HEK293T (cell line): ENCODE data around the gene TMEM132D.

Experiments used
- CTCF ChIA-PET: fragments of 350-600 bp; formaldehyde crosslinking; extraction: SDS; loops from one replicate; lab custom pipeline; 2021; ENCODE audit warnings: antibody characterized with exemption, inconsistent platforms; lab: Yijun Ruan, JAX
- POLR2A ChIA-PET: fragments of 350-600 bp; formaldehyde crosslinking; extraction: SDS; loops from one replicate; lab custom pipeline; 2020; ENCODE audit warnings: antibody characterized with exemption, inconsistent platforms; lab: Yijun Ruan, JAX
- DNase-seq: peaks from one replicate; pipeline ENCODE4 v3.0.0; 2012; ENCODE audit warnings: mixed read lengths; ENCODE audit errors: extremely low spot score
- ARNT ChIP-seq: fragments of 450-650 bp; IDR thresholded peaks from 2 replicates; pipeline ENCODE4 v1.6.1; 2017; ENCODE audit warnings: mild to moderate bottlenecking
- BHLHE40 ChIP-seq: fragments of 450-650 bp; IDR thresholded peaks from 2 replicates; pipeline ENCODE4 v1.6.1; 2016; ENCODE audit warnings: mild to moderate bottlenecking, moderate library complexity, borderline replicate concordance
- CTBP1 ChIP-seq: fragments of 450-650 bp; IDR thresholded peaks from 2 replicates; pipeline ENCODE4 v1.6.1; 2016; ENCODE audit warnings: borderline replicate concordance
- ELF4 ChIP-seq: fragments of 450-650 bp; IDR thresholded peaks from 2 replicates; pipeline ENCODE4 v1.6.1; 2017; ENCODE audit warnings: antibody characterized with exemption
- FOXA1 ChIP-seq: fragments of 450-650 bp; IDR thresholded peaks from 2 replicates; pipeline ENCODE4 v1.6.1; 2016; ENCODE audit warnings: mild to moderate bottlenecking
- FOXK2 ChIP-seq: fragments of 450-650 bp; IDR thresholded peaks from 2 replicates; pipeline ENCODE4 v1.6.1; 2016; ENCODE audit warnings: mild to moderate bottlenecking
- FOXM1 ChIP-seq: fragments of 450-650 bp; IDR thresholded peaks from 2 replicates; pipeline ENCODE4 v1.6.1; 2017; ENCODE audit warnings: mild to moderate bottlenecking, borderline replicate concordance
- HDGF ChIP-seq: fragments of 450-650 bp; IDR thresholded peaks from 2 replicates; pipeline ENCODE4 v1.6.1; 2017; ENCODE audit warnings: antibody characterized with exemption, borderline replicate concordance
- L3MBTL2 ChIP-seq: fragments of 450-650 bp; conservative IDR thresholded peaks from 2 replicates; pipeline ENCODE4 v1.6.1; 2016; ENCODE audit warnings: mild to moderate bottlenecking
- LEF1 ChIP-seq: fragments of 450-650 bp; IDR thresholded peaks from 2 replicates; pipeline ENCODE4 v1.6.1; 2017; ENCODE audit warnings: mild to moderate bottlenecking, borderline replicate concordance
- NFRKB ChIP-seq: fragments of 450-650 bp; IDR thresholded peaks from 2 replicates; pipeline ENCODE4 v1.6.1; 2016; ENCODE audit warnings: mild to moderate bottlenecking, moderate library complexity
- SP1 ChIP-seq: fragments of 450-650 bp; IDR thresholded peaks from 2 replicates; pipeline ENCODE4 v1.6.1; 2017
- SUZ12 ChIP-seq: fragments of 450-650 bp; IDR thresholded peaks from 2 replicates; pipeline ENCODE4 v1.6.1; 2016; ENCODE audit warnings: mild to moderate bottlenecking
- TARDBP ChIP-seq: fragments of 450-650 bp; IDR thresholded peaks from 2 replicates; pipeline ENCODE4 v1.6.1; 2016
- ZNF384 ChIP-seq: fragments of 450-650 bp; IDR thresholded peaks from 2 replicates; pipeline ENCODE4 v1.6.1; 2016
- TF ChIP-seq, protein P1 (sequence below): fragments of 450-650 bp; IDR thresholded peaks from 2 replicates; pipeline ENCODE4 v1.6.1; 2016

TMEM132D gene

DNA sequence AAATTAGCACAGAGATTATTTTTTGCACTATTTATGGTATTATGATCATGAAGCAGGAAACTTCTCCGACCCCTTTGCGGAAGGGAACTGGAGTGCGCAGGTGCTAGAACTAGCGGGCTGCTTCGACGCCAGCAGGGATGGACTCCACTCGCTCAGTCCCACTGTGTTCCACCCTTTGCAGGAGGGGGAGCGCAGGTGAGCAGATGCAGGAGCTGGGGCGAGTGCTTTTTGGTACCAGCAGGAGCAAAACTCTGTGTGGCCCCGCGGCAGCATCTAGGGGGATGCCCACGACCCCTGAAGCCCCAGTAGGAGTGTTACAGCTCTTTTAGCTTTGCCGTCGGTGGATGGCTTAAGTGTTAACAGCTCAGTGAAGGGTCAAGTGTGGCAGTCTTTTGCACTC lies 113.9 kb downstream of the TMEM132D start:
- POLR2A ChIA-PET: no interaction called here
- TF ChIP-seq ELF4 (no peak), TARDBP (no peak)
- CTCF ChIA-PET: no interaction called here
- DNase-seq: no peak

- ChIA-PET POLR2A (no interaction called here), CTCF (no interaction called here)
- no peak for DNase-seq
- no peak for TF ChIP-seq SUZ12
- TF ChIP-seq ELF4: no peak
- no peak for TF ChIP-seq SP1
- TF ChIP-seq, protein P1, sequence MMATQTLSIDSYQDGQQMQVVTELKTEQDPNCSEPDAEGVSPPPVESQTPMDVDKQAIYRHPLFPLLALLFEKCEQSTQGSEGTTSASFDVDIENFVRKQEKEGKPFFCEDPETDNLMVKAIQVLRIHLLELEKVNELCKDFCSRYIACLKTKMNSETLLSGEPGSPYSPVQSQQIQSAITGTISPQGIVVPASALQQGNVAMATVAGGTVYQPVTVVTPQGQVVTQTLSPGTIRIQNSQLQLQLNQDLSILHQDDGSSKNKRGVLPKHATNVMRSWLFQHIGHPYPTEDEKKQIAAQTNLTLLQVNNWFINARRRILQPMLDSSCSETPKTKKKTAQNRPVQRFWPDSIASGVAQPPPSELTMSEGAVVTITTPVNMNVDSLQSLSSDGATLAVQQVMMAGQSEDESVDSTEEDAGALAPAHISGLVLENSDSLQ: no peak
- no peak for TF ChIP-seq FOXK2
- TF ChIP-seq BHLHE40: no peak
- TF ChIP-seq NFRKB: no peak
- TF ChIP-seq ZNF384: no peak
- TF ChIP-seq FOXM1: no peak
- no peak for TF ChIP-seq FOXA1
- no peak for TF ChIP-seq HDGF
- no peak for TF ChIP-seq LEF1
- TF ChIP-seq ARNT: no peak
- no peak for TF ChIP-seq L3MBTL2
- no peak for TF ChIP-seq TARDBP
- no peak for TF ChIP-seq CTBP1
Observed at GRCh38 chr12:129788506-129789084, 115.2 kb downstream of the TMEM132D start.

DNA sequence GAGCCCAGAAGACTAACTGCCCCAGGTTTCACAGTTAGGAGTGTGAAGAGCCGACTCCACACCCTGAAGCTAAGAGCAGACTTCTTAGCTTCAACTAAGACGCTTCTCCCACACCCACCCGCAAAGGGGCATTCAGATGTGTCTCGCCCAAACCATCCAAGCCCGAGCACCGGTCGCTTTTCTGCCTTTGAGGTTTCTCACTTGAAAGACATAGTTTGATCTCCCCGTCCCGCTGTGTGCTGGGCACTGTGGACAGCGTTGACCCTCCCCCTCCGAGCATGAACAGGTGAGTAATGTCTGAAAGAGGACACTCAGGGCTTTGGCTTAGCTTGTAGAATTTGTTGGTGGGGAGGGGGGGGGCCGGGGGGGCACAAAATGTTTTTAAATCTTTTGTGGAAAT lies 123.8 kb downstream of the TMEM132D start:
- CTCF ChIA-PET: no interaction called here
- no peak for TF ChIP-seq ZNF384
- no peak for TF ChIP-seq FOXA1
- TF ChIP-seq TARDBP: no peak
- TF ChIP-seq FOXM1: no peak
- no peak for TF ChIP-seq CTBP1
- no peak for TF ChIP-seq BHLHE40
- no peak for TF ChIP-seq NFRKB
- TF ChIP-seq, protein P1: no peak
- no peak for TF ChIP-seq SUZ12
- TF ChIP-seq FOXK2: no peak
- TF ChIP-seq SP1: no peak
- no peak for DNase-seq
- POLR2A ChIA-PET: no interaction called here

DNA sequence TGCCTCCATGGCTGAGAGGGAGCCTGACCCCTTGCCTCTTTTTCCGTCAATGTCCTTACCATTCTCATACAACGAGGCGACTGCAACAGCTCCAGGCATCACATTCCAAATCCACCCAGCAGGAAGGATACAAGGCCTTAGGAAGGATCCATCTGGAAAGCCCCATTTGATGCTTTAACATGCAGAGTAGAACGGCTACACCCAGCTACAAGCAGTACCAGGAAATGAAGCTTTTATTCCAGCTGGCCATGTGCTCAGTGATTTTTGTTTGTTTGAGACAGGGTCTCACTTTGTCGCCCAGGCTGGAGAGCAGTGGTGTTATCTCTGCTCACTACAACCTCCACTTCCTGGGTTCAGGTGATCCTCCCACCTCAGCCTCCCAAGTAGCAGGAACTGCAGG lies 124.8 kb downstream of the TMEM132D start:
- POLR2A ChIA-PET: no interaction called here
- CTCF ChIA-PET: no interaction called here

GRCh38 chr12:129776977-129777667 lies 126.7 kb downstream of the TMEM132D start:
- POLR2A ChIA-PET: no interaction called here
- no peak for TF ChIP-seq ELF4
- TF ChIP-seq, protein P1: no peak
- no peak for TF ChIP-seq TARDBP
- no peak for TF ChIP-seq NFRKB
- TF ChIP-seq FOXK2: no peak
- TF ChIP-seq LEF1: no peak
- TF ChIP-seq ARNT: no peak
- no peak for DNase-seq
- CTCF ChIA-PET: no interaction called here

More for the DNA sequence above, 124.8 kb downstream of the TMEM132D start:
- no peak for DNase-seq
- TF ChIP-seq FOXM1 (no peak), NFRKB (no peak), FOXA1 (no peak), HDGF (no peak), FOXK2 (no peak), SP1 (no peak), CTBP1 (no peak), ELF4 (no peak), LEF1 (no peak)

- ChIA-PET POLR2A (no interaction called here), CTCF (no interaction called here)
- no peak for DNase-seq
- no peak for TF ChIP-seq ELF4
- TF ChIP-seq FOXA1: no peak
- no peak for TF ChIP-seq ARNT
- no peak for TF ChIP-seq ZNF384
- no peak for TF ChIP-seq NFRKB
- TF ChIP-seq CTBP1: no peak
- TF ChIP-seq FOXM1: no peak
- TF ChIP-seq TARDBP: no peak
- TF ChIP-seq SUZ12: no peak
- TF ChIP-seq BHLHE40: no peak
- TF ChIP-seq FOXK2: no peak
- TF ChIP-seq SP1: no peak
- no peak for TF ChIP-seq L3MBTL2
- TF ChIP-seq, protein P1: no peak
- no peak for TF ChIP-seq LEF1
Observed at GRCh38 chr12:129772501-129773493, 131.0 kb downstream of the TMEM132D start.
